Activated naive CD8-positive, alpha-beta T cell treated with anti-CD3 and anti-CD28 coated beads, Interleukin-2, amount 10 ng/mL, durations not matched to agents 7 days and 5 days (primary cell): ENCODE results near the gene TSPAN18. TPM values are rescaled to one million over a fixed set of nuclear protein-coding genes. Genes with fewer than 3 reads are reported as not detected.

ENCODE experiments used
- ATAC-seq: fragments of 150-1000 bp; cut with Tn5 transposase; one replicate; pipeline ENCODE4 v1.10.0; 2021; ENCODE audit warnings: low read depth, moderate library complexity
- POLR2A ChIA-PET: fragments of 350-600 bp; sonication (Branson Sonifier 250); formaldehyde crosslinking; loops from one replicate; lab custom pipeline; 2021; ENCODE audit warnings: antibody characterized with exemption; lab: Charles Lee
- DNase-seq: peaks from one replicate; pipeline ENCODE4 v3.0.0; 2021
- H3K27ac Mint-ChIP-seq: one replicate; pipeline ENCODE4 v1.8.0; 2022; ENCODE audit warnings: mild to moderate bottlenecking, mixed read lengths
- H3K27me3 Mint-ChIP-seq: one replicate; pipeline ENCODE4 v1.8.0; 2022; ENCODE audit warnings: mild to moderate bottlenecking, moderate library complexity, mixed read lengths
- H3K36me3 Mint-ChIP-seq: one replicate; pipeline ENCODE4 v1.8.0; 2021; ENCODE audit warnings: mild to moderate bottlenecking, mixed read lengths
- H3K4me1 Mint-ChIP-seq: one replicate; pipeline ENCODE4 v1.8.0; 2021; ENCODE audit warnings: mixed read lengths
- H3K4me3 Mint-ChIP-seq: one replicate; pipeline ENCODE4 v1.8.0; 2022; ENCODE audit warnings: mild to moderate bottlenecking, moderate library complexity, mixed read lengths
- H3K9me3 Mint-ChIP-seq: one replicate; pipeline ENCODE4 v1.8.0; 2021; ENCODE audit warnings: mixed read lengths
- total RNA-seq, 2 experiments: library from RNA; stranded (reverse); gene quantifications; one replicate each; pipeline ENCODE4 v1.2.3, GENCODE V29; 2021

Gene TSPAN18
- total RNA-seq, 2 experiments from 2014 or later: 4.9 to 5.2 TPM

GRCh38 chr11:44785856-44786607 is 59.3 kb downstream of the TSPAN18 start:
- POLR2A ChIA-PET: no interaction called here
- Mint-ChIP-seq H3K4me3 (no peak overlapping the region), H3K36me3 (no peaks in the 10 kb centered on the region), H3K27ac (no peak overlapping the region), H3K9me3 (no peaks in the 10 kb centered on the region), H3K4me1 (no peaks in the 10 kb centered on the region), H3K27me3 (no peaks in the 10 kb centered on the region)
- ATAC-seq: no peak
- DNase-seq: no peak

- Mint-ChIP-seq H3K9me3 (no peaks in the 10 kb centered on the region), H3K4me1 (no peaks in the 10 kb centered on the region), H3K4me3 (no peak overlapping the region), H3K27ac (no peak overlapping the region), H3K27me3 (no peaks in the 10 kb centered on the region), H3K36me3 (no peaks in the 10 kb centered on the region)
- POLR2A ChIA-PET: no interaction called here
- no peak for DNase-seq
- no peak for ATAC-seq
Observed at GRCh38 chr11:44787070-44787469, 60.3 kb downstream of the TSPAN18 start.

GRCh38 chr11:44787981-44788380 is 61.2 kb downstream of the TSPAN18 start:
- H3K4me1 Mint-ChIP-seq: no peaks in the 10 kb centered on the region
- no peaks in the 10 kb centered on the region for H3K9me3 Mint-ChIP-seq
- ATAC-seq (no peak), DNase-seq (no peak)
- H3K4me3 Mint-ChIP-seq: no peak overlapping the region
- H3K27ac Mint-ChIP-seq: no peak overlapping the region
- H3K36me3 Mint-ChIP-seq: no peaks in the 10 kb centered on the region
- no peaks in the 10 kb centered on the region for H3K27me3 Mint-ChIP-seq
- POLR2A ChIA-PET: no interaction called here

DNA sequence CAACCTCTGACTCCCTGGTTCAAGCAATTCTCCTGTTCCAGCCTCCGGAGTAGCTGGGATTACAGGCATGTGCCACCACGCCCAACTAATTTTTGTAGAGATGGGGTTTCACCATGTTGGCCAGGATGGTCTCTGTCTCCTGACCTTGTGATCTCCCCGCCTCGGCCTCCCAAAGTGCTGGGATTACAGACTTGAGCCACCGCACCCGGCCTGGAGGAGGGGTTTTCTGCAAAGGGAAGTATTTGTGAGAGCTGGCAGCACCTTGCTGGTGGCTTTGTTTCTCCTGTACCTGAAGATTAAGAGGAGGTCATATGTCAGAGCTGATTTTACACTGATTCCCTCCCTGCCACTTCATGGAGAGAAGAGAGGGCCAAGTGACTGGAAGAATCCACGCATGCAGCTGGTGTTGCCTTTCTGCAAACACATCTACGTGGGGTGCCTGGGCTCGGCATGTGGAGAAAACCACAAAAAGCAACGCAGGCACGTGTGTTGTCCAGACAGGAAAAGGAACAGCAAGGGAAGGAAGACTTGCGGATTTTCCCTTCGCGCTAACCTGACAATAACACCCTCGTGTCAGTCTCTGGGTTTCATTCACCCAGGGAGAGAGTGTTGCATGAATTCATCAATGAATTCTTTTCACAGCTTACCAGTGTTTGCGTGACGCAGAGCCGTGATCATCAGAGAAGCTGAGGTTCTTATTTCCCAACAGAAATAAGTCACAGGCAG is 61.9 kb downstream of the TSPAN18 start:
- ATAC-seq (no peak), DNase-seq (no peak)
- POLR2A ChIA-PET: no interaction called here
- Mint-ChIP-seq H3K4me1 (no peaks in the 10 kb centered on the region), H3K9me3 (no peaks in the 10 kb centered on the region), H3K4me3 (no peak overlapping the region), H3K27me3 (no peaks in the 10 kb centered on the region), H3K27ac (no peak overlapping the region), H3K36me3 (no peaks in the 10 kb centered on the region)

DNA sequence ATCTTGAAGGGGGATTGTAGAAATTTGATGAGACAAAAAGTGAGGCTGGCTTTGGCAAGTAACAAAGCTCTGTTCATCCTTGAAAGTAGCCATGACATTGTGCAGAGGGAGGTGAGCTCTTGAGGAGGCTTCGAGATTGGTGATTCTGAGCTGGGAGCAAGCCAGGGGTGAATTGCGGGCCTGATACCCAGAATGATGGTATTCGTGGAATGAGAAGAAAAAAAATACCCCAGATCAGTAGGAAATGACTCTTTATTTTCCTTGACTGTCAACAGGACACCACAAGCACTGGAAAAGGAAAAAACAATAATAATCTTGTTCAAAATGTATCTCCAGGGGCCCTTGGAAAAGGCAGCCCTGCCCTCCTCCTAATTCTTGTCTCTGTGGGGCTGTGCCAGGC is 62.7 kb downstream of the TSPAN18 start:
- Mint-ChIP-seq H3K4me1 (no peaks in the 10 kb centered on the region), H3K9me3 (no peaks in the 10 kb centered on the region), H3K27me3 (no peaks in the 10 kb centered on the region), H3K4me3 (no peak overlapping the region), H3K27ac (no peak overlapping the region), H3K36me3 (no peaks in the 10 kb centered on the region)
- DNase-seq (no peak), ATAC-seq (no peak)
- POLR2A ChIA-PET: no interaction called here

DNA sequence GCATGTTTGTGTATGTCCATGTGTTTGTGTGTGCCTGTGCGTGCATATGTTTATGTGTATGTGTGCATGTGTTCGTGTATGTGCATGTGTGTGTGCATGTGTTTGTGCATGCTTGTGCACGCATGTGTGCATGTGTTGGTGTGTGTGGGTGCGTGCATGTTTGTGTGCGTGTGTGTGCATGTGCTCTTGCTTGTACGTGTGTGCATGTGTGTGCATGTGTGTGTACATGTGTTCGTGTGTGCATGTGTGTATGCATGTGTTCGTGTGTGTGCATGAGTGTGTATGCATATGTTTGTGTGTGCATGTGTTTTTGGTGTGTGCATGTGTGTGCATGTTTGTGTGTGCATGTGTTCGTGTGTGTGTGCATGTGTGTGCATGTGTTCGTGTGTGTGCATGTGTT is 63.4 kb downstream of the TSPAN18 start:
- H3K27me3 Mint-ChIP-seq: no peaks in the 10 kb centered on the region
- ATAC-seq: no peak
- no peaks in the 10 kb centered on the region for H3K9me3 Mint-ChIP-seq
- POLR2A ChIA-PET: no interaction called here
- no peak overlapping the region for H3K4me3 Mint-ChIP-seq
- H3K4me1 Mint-ChIP-seq: no peaks in the 10 kb centered on the region
- DNase-seq: no peak
- H3K36me3 Mint-ChIP-seq: no peaks in the 10 kb centered on the region
- H3K27ac Mint-ChIP-seq: no peak overlapping the region

DNA sequence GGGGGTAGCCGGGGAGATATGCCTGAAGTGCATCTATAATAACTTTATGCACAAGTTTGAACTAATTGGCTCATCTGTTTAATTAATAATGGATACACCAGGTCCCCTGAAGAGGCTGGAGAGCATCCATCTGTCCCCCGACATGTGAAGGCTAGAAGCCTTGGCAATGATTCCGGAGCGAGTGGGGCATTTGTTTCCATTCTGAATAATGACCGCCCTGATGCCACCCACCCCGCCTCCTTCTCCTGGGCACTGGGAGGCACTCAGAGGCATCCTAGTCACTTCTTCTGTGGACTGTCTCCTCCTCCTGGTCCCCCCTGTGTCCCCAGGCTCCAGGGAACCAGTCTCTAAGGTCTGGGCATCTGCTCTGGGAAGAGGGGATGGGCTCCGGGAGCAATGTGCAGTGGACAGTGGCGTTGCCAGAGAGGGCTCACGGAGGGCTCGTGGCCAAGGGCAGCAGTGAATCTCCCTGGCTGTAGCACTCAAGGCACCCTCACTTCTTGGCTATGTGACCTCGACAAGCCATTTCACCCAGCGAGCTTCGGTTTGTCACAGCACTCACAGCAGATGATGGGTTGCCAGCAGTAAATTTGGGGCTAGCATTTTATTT is 64.7 kb downstream of the TSPAN18 start:
- POLR2A ChIA-PET: no interaction called here
- no peaks in the 10 kb centered on the region for H3K9me3 Mint-ChIP-seq
- DNase-seq: no peak

GRCh38 chr11:44792171-44792570 is 65.4 kb downstream of the TSPAN18 start:
- Mint-ChIP-seq H3K4me3 (no peak overlapping the region), H3K27ac (no peak overlapping the region), H3K4me1 (no peaks in the 10 kb centered on the region), H3K9me3 (no peaks in the 10 kb centered on the region), H3K36me3 (no peaks in the 10 kb centered on the region), H3K27me3 (no peaks in the 10 kb centered on the region)
- no peak for DNase-seq
- ATAC-seq: no peak
- POLR2A ChIA-PET: no interaction called here

More for the DNA sequence above, 64.7 kb downstream of the TSPAN18 start:
- Mint-ChIP-seq H3K27me3 (no peaks in the 10 kb centered on the region), H3K4me1 (no peaks in the 10 kb centered on the region), H3K36me3 (no peaks in the 10 kb centered on the region), H3K27ac (no peak overlapping the region), H3K4me3 (no peak overlapping the region)
- ATAC-seq: no peak

GRCh38 chr11:44793350-44794090 is 66.8 kb downstream of the TSPAN18 start:
- no peak for ATAC-seq
- H3K36me3 Mint-ChIP-seq: no peaks in the 10 kb centered on the region
- H3K27ac Mint-ChIP-seq: no peak overlapping the region
- DNase-seq: no peak
- no peaks in the 10 kb centered on the region for H3K9me3 Mint-ChIP-seq
- H3K4me1 Mint-ChIP-seq: no peaks in the 10 kb centered on the region
- no peak overlapping the region for H3K4me3 Mint-ChIP-seq
- POLR2A ChIA-PET: no interaction called here
- no peaks in the 10 kb centered on the region for H3K27me3 Mint-ChIP-seq

DNA sequence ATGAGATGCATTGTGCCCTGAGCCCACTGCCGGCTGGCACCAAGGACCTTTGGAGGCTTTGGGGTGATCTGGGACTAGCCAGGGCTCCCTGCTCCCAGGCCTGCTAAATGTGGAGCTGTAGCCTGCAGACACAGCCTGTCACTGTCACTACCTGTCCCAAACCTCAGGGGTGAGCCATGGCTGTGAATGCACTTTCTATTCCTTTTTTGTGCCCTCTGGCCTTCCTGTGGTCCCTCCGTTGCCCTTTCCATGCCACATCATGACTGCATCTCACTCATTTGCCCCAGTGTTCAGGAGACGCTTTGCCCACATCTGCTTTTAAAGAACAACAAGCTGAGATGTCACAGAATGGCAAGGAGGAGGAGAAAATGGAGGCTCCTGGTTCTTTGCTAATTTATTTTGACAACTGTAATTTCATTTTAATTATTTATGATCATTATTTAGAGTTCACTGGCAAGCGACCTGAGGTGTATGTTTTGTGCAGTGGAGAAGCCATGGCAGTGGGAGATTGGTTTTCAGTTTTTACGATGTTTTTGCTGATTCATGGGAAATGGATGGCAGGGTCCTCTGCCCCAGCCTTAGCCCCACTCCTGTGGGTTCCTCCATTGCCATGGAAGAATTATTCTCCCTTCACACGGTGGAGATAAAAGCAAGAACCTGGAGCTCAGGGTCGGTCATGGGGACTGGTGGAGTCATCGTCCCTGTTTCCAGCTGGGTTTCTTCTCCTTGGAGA is 69.2 kb downstream of the TSPAN18 start:
- DNase-seq (no peak), ATAC-seq (no peak)
- POLR2A ChIA-PET: no interaction called here
- Mint-ChIP-seq H3K27ac (no peak overlapping the region), H3K9me3 (no peaks in the 10 kb centered on the region), H3K4me3 (no peak overlapping the region), H3K27me3 (peaks cover 2% of the 10 kb centered on the region), H3K4me1 (no peaks in the 10 kb centered on the region), H3K36me3 (no peaks in the 10 kb centered on the region)

DNA sequence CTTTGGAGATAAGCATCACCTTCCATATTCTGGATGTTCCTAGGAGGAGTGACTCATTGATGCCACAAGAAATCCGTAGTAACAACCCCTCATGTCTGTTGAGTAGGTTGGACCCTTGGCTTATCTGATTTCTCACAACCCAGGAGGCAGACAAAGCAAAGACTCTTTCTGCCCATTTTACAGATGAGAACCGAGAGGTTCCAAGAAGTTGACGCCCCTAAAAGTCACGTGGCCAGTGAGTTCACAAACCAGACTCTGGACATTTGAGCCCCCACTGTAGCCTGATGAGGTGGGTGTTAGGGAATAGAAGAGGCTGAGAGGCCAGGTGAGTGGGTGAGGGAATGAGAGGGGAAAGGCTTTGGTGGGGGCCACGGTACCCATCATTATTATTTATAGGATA is 70.3 kb downstream of the TSPAN18 start:
- H3K9me3 Mint-ChIP-seq: no peaks in the 10 kb centered on the region
- no peaks in the 10 kb centered on the region for H3K4me1 Mint-ChIP-seq
- no peak overlapping the region for H3K27ac Mint-ChIP-seq
- H3K4me3 Mint-ChIP-seq: no peak overlapping the region
- H3K36me3 Mint-ChIP-seq: no peaks in the 10 kb centered on the region
- no peak for DNase-seq
- peaks cover 6% of the 10 kb centered on the region for H3K27me3 Mint-ChIP-seq
- no peak for ATAC-seq
- POLR2A ChIA-PET: no interaction called here

DNA sequence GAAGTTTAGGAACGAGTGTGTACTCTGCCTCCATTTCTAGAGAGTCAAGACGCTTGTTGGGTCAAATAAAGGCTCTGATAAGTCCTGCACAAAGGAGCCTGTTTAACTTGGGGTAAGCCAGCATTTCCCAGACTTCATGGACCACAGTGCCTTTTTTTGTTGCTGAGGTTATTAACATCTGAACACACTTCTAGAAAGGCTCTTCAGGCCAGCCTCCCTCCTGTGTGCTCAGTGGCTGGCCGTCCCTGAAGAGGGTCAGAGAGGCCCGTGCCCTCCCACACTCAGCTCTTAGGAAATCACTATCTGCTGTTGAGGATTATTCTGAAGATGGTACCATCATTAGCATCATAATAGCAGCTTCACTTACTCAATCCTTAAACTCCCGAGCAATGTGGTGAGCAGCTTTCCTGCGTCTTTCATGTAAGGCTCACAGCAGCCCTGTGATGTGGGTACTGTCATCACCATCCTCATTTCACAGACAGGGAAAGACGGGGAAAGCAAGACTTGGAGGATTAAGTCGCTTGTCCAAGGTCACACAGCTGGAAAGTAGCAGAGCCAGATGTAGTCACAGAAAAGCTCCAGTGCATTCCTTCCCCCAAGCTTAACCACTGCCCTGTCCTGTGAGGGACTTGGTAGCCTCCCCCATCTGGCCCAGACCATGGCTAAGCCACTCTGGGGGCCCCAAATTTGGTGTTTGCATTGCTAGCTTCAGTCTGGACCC is 71.3 kb downstream of the TSPAN18 start:
- H3K27me3 Mint-ChIP-seq: peaks cover 10% of the 10 kb centered on the region
- H3K9me3 Mint-ChIP-seq: no peaks in the 10 kb centered on the region
- no peak for DNase-seq
- H3K4me1 Mint-ChIP-seq: no peaks in the 10 kb centered on the region
- no peak overlapping the region for H3K27ac Mint-ChIP-seq
- ATAC-seq: no peak
- no peaks in the 10 kb centered on the region for H3K36me3 Mint-ChIP-seq
- H3K4me3 Mint-ChIP-seq: no peak overlapping the region
- POLR2A ChIA-PET: no interaction called here
